CD14-positive monocyte (primary cell): ENCODE results near the gene MCC. TPM values are rescaled to one million over a fixed set of nuclear protein-coding genes. Genes with fewer than 3 reads are reported as not detected.

Experiments
- DNase-seq, 3 donors: peaks; one replicate each; pipeline ENCODE4 v3.0.0-alpha.2; 2011 to 2022
- H2AFZ ChIP-seq: 2 replicates; pipeline ENCODE4 v1.6.0; 2012; ENCODE audit warnings: mild to moderate bottlenecking, low read depth, low read length, inconsistent platforms; ENCODE audit not compliant: insufficient read depth, poor library complexity, severe bottlenecking
- H3K27ac ChIP-seq, 2 donors: 1 replicate in 1 of 2; 2 replicates in 1 of 2; pipeline ENCODE4 v1.5.1; 2012 to 2013; ENCODE audit warnings: low read length in 2 of 2, control low read depth in 1 of 2, inconsistent platforms in 1 of 2, low read depth in 1 of 2, mild to moderate bottlenecking in 1 of 2
- H3K27me3 ChIP-seq, 2 donors: one replicate each; pipeline versions ENCODE4 v1.6.0 to v1.6.1; 2011 to 2013; ENCODE audit warnings: low read length in 2 of 2; ENCODE audit not compliant: control insufficient read depth in 2 of 2, insufficient read depth in 2 of 2
- H3K36me3 ChIP-seq, 2 donors: replicated peaks in 1 of 2; 1 replicate in 1 of 2; 2 replicates in 1 of 2; pipeline versions ENCODE4 v1.5.1 to v1.6.1; 2012 to 2013; ENCODE audit warnings: low read length in 2 of 2, control low read depth in 1 of 2, inconsistent platforms in 1 of 2, mild to moderate bottlenecking in 1 of 2; ENCODE audit not compliant: insufficient read depth in 2 of 2, control insufficient read depth in 1 of 2
- H3K4me1 ChIP-seq, 2 donors: 1 replicate in 1 of 2; 2 replicates in 1 of 2; pipeline versions ENCODE4 v1.5.1 to v1.6.1; 2012 to 2013; ENCODE audit warnings: low read length in 2 of 2, control low read depth in 1 of 2, inconsistent platforms in 1 of 2, mild to moderate bottlenecking in 1 of 2, moderate library complexity in 1 of 2; ENCODE audit not compliant: insufficient read depth in 2 of 2, control insufficient read depth in 1 of 2
- H3K4me2 ChIP-seq: replicated peaks from 2 replicates; pipeline ENCODE3; 2012; ENCODE audit warnings: low read length, moderate library complexity, mild to moderate bottlenecking; ENCODE audit not compliant: poor library complexity, severe bottlenecking; ENCODE audit errors: extremely low read depth
- H3K4me3 ChIP-seq, 3 experiments: fragments of 200-600 bp in 1 of 3; sonication (generic) in 1 of 3; replicated peaks in 1 of 3; 1 replicate in 2 of 3; 2 replicates in 1 of 3; pipeline ENCODE4 v1.5.1; 2011 to 2013; ENCODE audit warnings: low read length in 3 of 3, mild to moderate bottlenecking in 3 of 3, control low read depth in 2 of 3, low read depth in 2 of 3, inconsistent platforms in 1 of 3, moderate library complexity in 1 of 3
- H3K79me2 ChIP-seq: 2 replicates; pipeline ENCODE4 v1.6.0; 2012; ENCODE audit warnings: mild to moderate bottlenecking, control low read depth, inconsistent platforms, low read length, moderate library complexity; ENCODE audit not compliant: insufficient read depth
- H3K9ac ChIP-seq: 2 replicates; pipeline ENCODE4 v1.6.0; 2017; ENCODE audit warnings: low read length, mild to moderate bottlenecking; ENCODE audit not compliant: insufficient read depth, poor library complexity, severe bottlenecking
- H3K9me3 ChIP-seq, 2 donors: replicated peaks in 1 of 2; 1 replicate in 1 of 2; 2 replicates in 1 of 2; pipeline versions ENCODE4 v1.5.1 to v1.6.1; 2012 to 2013; ENCODE audit warnings: low read length in 2 of 2, control low read depth in 1 of 2; ENCODE audit not compliant: control insufficient read depth in 1 of 2, insufficient read depth in 1 of 2
- H4K20me1 ChIP-seq: 2 replicates; pipeline ENCODE4 v1.6.0; 2012; ENCODE audit warnings: mild to moderate bottlenecking, low read length, control low read depth, moderate library complexity; ENCODE audit not compliant: insufficient read depth
- H3K27ac Mint-ChIP-seq, 7 donors: one replicate each; pipeline ENCODE4 v1.8.0; 2020; ENCODE audit warnings: mild to moderate bottlenecking in 7 of 7, mixed read lengths in 7 of 7, moderate library complexity in 6 of 7, inconsistent platforms in 2 of 7
- H3K27me3 Mint-ChIP-seq, 3 donors: one replicate each; pipeline ENCODE4 v1.8.0; 2021 to 2022; ENCODE audit warnings: low read depth in 3 of 3, mild to moderate bottlenecking in 3 of 3, mixed read lengths in 3 of 3, moderate library complexity in 3 of 3, inconsistent platforms in 1 of 3
- H3K36me3 Mint-ChIP-seq, 2 donors: one replicate each; pipeline ENCODE4 v1.8.0; 2020; ENCODE audit warnings: mixed read lengths in 2 of 2, inconsistent platforms in 1 of 2, mild to moderate bottlenecking in 1 of 2
- H3K4me1 Mint-ChIP-seq: one replicate; pipeline ENCODE4 v1.8.0; 2020; ENCODE audit warnings: mild to moderate bottlenecking, mixed read lengths
- H3K4me3 Mint-ChIP-seq, 2 donors: one replicate each; pipeline ENCODE4 v1.8.0; 2020; ENCODE audit warnings: mild to moderate bottlenecking in 2 of 2, mixed read lengths in 2 of 2, moderate library complexity in 1 of 2
- H3K9me3 Mint-ChIP-seq, 7 donors: one replicate each; pipeline ENCODE4 v1.8.0; 2020 to 2022; ENCODE audit warnings: mixed read lengths in 7 of 7, mild to moderate bottlenecking in 6 of 7, moderate library complexity in 6 of 7, inconsistent platforms in 2 of 7
- CTCF ChIP-seq: fragments of 200-600 bp; IDR thresholded peaks from one replicate; pipeline ENCODE4 v1.8.0; 2022; ENCODE audit warnings: antibody characterized with exemption, mild to moderate bottlenecking
- WGBS: methylation state at CpG from one replicate; pipeline ENCODE4 v1.1.5; 2013; ENCODE audit warnings: missing lambda C conversion rate; ENCODE audit not compliant: insufficient coverage; 5-methylcytosine and 5-hydroxymethylcytosine counted together
- intact Hi-C, 2 donors: fragments of 100-400 bp; cut with micrococcal nuclease; formaldehyde crosslinking; loops; one replicate each; pipeline versions ENCODE4 v1.15.0 to v1.15.1; 2023
- polyA plus RNA-seq, 3 donors: library from polyadenylated mRNA; depleted of rRNA in 1 of 3; unstranded in 2 of 3; stranded (reverse) in 1 of 3; fragments of 300-500 nt in 2 of 3; fragments of >200 nt in 1 of 3; fragmentation: Illumina TruSeq in 2 of 3; gene quantifications; 1 replicate in 2 of 3; 2 replicates in 1 of 3; pipeline ENCODE4 v1.2.3, GENCODE V29; 2012 to 2021

Gene MCC
- polyA plus RNA-seq, 3 donors, result 0.09 TPM; not detected in 2

GRCh38 chr5:113178073-113178779, 310.0 kb downstream of the MCC start:
- peaks cover 4 to 16% (median 5%) of the 10 kb centered on the region in 3 donors for H3K27me3 Mint-ChIP-seq
- Histone ChIP-seq H3K27me3 (peaks cover 0 to 7% of the 10 kb centered on the region in 2 donors), H3K27ac (no peak overlapping the region), H3K9ac (no peak overlapping the region), H2AFZ (no peak overlapping the region), H3K4me3 (no peak overlapping the region), H3K79me2 (no peaks in the 10 kb centered on the region), H3K4me2 (no peak overlapping the region), H3K9me3 (no peaks in the 10 kb centered on the region), H4K20me1 (no peaks in the 10 kb centered on the region), H3K4me1 (no peaks in the 10 kb centered on the region), H3K36me3 (no peaks in the 10 kb centered on the region)
- H3K27ac Mint-ChIP-seq, result no peak overlapping the region
- 100% methylated on average over 2 of the region's 6 CpGs for WGBS
- no peaks in the 10 kb centered on the region for H3K36me3 Mint-ChIP-seq
- no peak overlapping the region for H3K4me3 Mint-ChIP-seq
- H3K4me1 Mint-ChIP-seq, result no peaks in the 10 kb centered on the region
- intact Hi-C loops, result no loop called here
- H3K9me3 Mint-ChIP-seq, result no peaks in the 10 kb centered on the region
- DNase-seq, result no peak
- no peak for TF ChIP-seq CTCF

GRCh38 chr5:113177225-113177624, 311.0 kb downstream of the MCC start:
- H3K4me3 Mint-ChIP-seq, result no peak overlapping the region
- H3K36me3 ChIP-seq, result no peaks in the 10 kb centered on the region
- H4K20me1 ChIP-seq, result no peaks in the 10 kb centered on the region
- no peaks in the 10 kb centered on the region for H3K9me3 Mint-ChIP-seq
- H3K4me1 ChIP-seq, result no peaks in the 10 kb centered on the region
- H3K27ac Mint-ChIP-seq, result no peak overlapping the region
- H3K4me3 ChIP-seq, result no peak overlapping the region
- no peaks in the 10 kb centered on the region for H3K9me3 ChIP-seq
- no peaks in the 10 kb centered on the region for H3K79me2 ChIP-seq
- DNase-seq, result no peak
- no peak overlapping the region for H2AFZ ChIP-seq
- no peak overlapping the region for H3K9ac ChIP-seq
- no peak for TF ChIP-seq CTCF
- no peak overlapping the region for H3K4me2 ChIP-seq
- H3K4me1 Mint-ChIP-seq, result no peaks in the 10 kb centered on the region
- intact Hi-C loops, result no loop called here
- H3K27me3 Mint-ChIP-seq, result peaks cover 4 to 14% (median 5%) of the 10 kb centered on the region in 3 donors
- WGBS, result 100% methylated on average over 1 of the region's 1 CpG
- no peaks in the 10 kb centered on the region for H3K36me3 Mint-ChIP-seq
- no peak overlapping the region for H3K27ac ChIP-seq
- H3K27me3 ChIP-seq, result peaks cover 0 to 9% of the 10 kb centered on the region in 2 donors
